Measurements from ENCODE around the gene PSMC2. TPM values are rescaled to one million over a fixed set of nuclear protein-coding genes. Genes with fewer than 3 reads are reported as not detected.

Gene PSMC2
- total RNA-seq, 1 experiment from 2014 or later, result 237 TPM

DNA sequence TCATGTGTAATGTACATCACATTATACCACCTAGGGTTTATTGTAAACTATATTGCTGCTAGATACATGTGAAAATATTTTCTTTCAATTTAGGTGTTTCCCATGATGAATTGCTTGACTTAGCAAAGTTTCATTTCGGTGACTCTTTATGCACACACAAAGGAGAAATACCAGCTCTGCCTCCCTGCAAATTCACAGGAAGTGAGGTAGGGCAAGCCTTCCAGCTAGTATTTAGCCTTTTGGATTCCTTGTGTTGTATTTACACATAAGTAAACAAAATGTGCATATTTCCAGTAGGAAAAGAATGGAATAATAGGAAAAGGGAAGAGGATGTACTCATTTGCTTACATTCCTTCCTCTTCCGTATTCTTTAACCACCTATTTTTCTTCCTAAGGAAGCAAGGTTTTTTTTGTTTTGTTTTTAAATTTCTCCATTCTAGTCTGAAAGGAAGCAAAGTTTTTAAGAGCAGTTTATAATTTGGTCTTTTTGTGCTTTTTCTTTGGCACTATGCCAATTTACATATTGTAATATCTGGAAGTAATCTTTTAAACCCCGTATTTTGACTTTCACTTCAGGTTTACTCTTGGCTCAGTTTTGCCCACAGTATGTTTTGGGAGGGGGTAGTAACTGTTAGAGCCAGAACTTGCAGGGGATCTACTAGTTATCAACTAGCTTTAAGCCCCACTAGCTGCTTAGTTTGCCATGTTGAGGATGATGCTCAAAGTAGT lies 39.8 kb upstream of the PSMC2 start:
- Histone ChIP-seq H4K20me1 (ENCODE audit: low read length) (0 out of 2 replicates have a peak, but pooled peaks cover 4% of the 10 kb centered on the region), H3K9ac (ENCODE audit: low read length) (no peak overlapping the region), H3K4me3 (ENCODE audit: low read length) (no peak overlapping the region), H3K9me2 (replicated peaks; ENCODE audit: low read length) (no peaks in the 10 kb centered on the region), H3K4me2 (ENCODE audit: low read length) (peak overlapping the region; percentile 16), H3K27ac (ENCODE audit: low read length) (peak overlapping the region; percentile 45), H3K79me2 (ENCODE audit: low read length) (peaks cover 3% of the 10 kb centered on the region; the same call in 1 of the 2 replicates), H3K36me3 (ENCODE audit: low read depth, low read length) (peaks cover 60% of the 10 kb centered on the region), H3K9me3 (ENCODE audit: low read length) (no peaks in the 10 kb centered on the region), H3K4me1 (ENCODE audit: insufficient read depth, low read length) (peaks cover 12% of the 10 kb centered on the region), H2AFZ (ENCODE audit: low read length) (no peak overlapping the region), H3K27me3 (ENCODE audit: low read length) (no peaks in the 10 kb centered on the region), H3F3A (ENCODE audit: low read length, unreplicated experiment) (no peaks in the 10 kb centered on the region)
- intact Hi-C loops (cut with micrococcal nuclease), result loop anchor here (5.0 kb wide), 1 partner anchor 40 kb away; the partner anchor contains the start of gene PSMC2
- ChIA-PET POLR2A (ENCODE audit: unreplicated experiment) (no interaction called here), CTCF (interaction anchor here (0.8 kb wide), 1 partner anchor 22 kb away, joined by 3 read pairs; no protein-coding TSS in a partner anchor)
- DNase-seq (peak; percentile 68), ATAC-seq (peak; percentile 95)
- BruUV-seq (replicated peaks), result no TSS peak
- no peak for TF ChIP-seq CTCF (conservative IDR thresholded peaks at IDR 0.05; ENCODE audit: low read depth, low read length)
- no peak for TF ChIP-seq EZH2 (IDR thresholded peaks at IDR 0.05; ENCODE audit: low read length, unreplicated experiment)
- no peak for TF ChIP-seq EZH2phosphoT487 (IDR thresholded peaks at IDR 0.05; ENCODE audit: borderline replicate concordance, low read length)

DNA sequence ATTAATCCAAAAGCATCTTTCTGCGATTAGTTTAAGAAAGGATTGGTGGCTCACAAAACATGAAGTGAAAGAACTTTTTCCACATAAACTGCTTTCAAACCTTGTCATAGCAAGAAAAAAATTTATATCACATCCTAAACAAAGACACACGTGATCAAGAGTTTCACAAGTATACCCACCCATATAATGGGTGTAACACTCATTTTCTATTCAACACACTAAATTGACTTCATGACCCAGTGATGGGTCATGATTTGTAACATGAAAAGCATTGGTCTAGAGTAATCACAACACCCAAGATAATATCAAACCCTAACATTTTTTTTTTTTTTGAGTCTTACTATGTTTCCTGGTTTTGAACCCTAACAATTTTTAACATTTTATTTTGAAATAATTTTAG lies 32.6 kb upstream of the PSMC2 start:
- no peaks in the 10 kb centered on the region for H3K4me1 ChIP-seq (ENCODE audit: insufficient read depth, low read length)
- ATAC-seq, result no peak
- no peak overlapping the region for H3K9ac ChIP-seq (ENCODE audit: low read length)
- no peaks in the 10 kb centered on the region for H4K20me1 ChIP-seq (ENCODE audit: low read length)
- no peaks in the 10 kb centered on the region for H3K79me2 ChIP-seq (ENCODE audit: low read length)
- H2AFZ ChIP-seq (ENCODE audit: low read length), result no peak overlapping the region
- H3K27ac ChIP-seq (ENCODE audit: low read length), result no peak overlapping the region
- no peak for DNase-seq
- no TSS peak for BruUV-seq (replicated peaks)
- CTCF ChIA-PET, result no interaction called here
- POLR2A ChIA-PET (ENCODE audit: unreplicated experiment), result no interaction called here
- no peak for TF ChIP-seq EZH2phosphoT487 (IDR thresholded peaks at IDR 0.05; ENCODE audit: borderline replicate concordance, low read length)
- no peak for TF ChIP-seq EZH2 (IDR thresholded peaks at IDR 0.05; ENCODE audit: low read length, unreplicated experiment)
- no peak for TF ChIP-seq CTCF (conservative IDR thresholded peaks at IDR 0.05; ENCODE audit: low read depth, low read length)
- no peaks in the 10 kb centered on the region for H3K9me2 ChIP-seq (replicated peaks; ENCODE audit: low read length)
- no peaks in the 10 kb centered on the region for H3F3A ChIP-seq (ENCODE audit: low read length, unreplicated experiment)
- H3K4me2 ChIP-seq (ENCODE audit: low read length), result no peak overlapping the region
- intact Hi-C loops (cut with micrococcal nuclease), result loop anchor here (5.0 kb wide), 1 partner anchor 92 kb away; no protein-coding TSS in a partner anchor
- H3K36me3 ChIP-seq (ENCODE audit: low read depth, low read length), result peaks cover 85% of the 10 kb centered on the region
- H3K4me3 ChIP-seq (ENCODE audit: low read length), result no peak overlapping the region
- H3K27me3 ChIP-seq (ENCODE audit: low read length), result no peaks in the 10 kb centered on the region
- no peaks in the 10 kb centered on the region for H3K9me3 ChIP-seq (ENCODE audit: low read length)

- CTCF ChIA-PET, result no interaction called here
- no peak for DNase-seq
These were observed 31.0 kb upstream of the PSMC2 start for GRCh38 chr7:103316380-103316941.

More at GRCh38 chr7:103316380-103316941, 31.0 kb upstream of the PSMC2 start:
- Histone ChIP-seq H3K4me2 (ENCODE audit: low read length) (no peak overlapping the region), H3F3A (ENCODE audit: low read length, unreplicated experiment) (no peaks in the 10 kb centered on the region), H4K20me1 (ENCODE audit: low read length) (no peaks in the 10 kb centered on the region), H2AFZ (ENCODE audit: low read length) (no peak overlapping the region), H3K4me3 (ENCODE audit: low read length) (no peak overlapping the region), H3K36me3 (ENCODE audit: low read depth, low read length) (peaks cover 71% of the 10 kb centered on the region), H3K9ac (ENCODE audit: low read length) (no peak overlapping the region), H3K4me1 (ENCODE audit: insufficient read depth, low read length) (no peaks in the 10 kb centered on the region), H3K27ac (ENCODE audit: low read length) (no peak overlapping the region), H3K79me2 (ENCODE audit: low read length) (no peaks in the 10 kb centered on the region), H3K9me2 (replicated peaks; ENCODE audit: low read length) (no peaks in the 10 kb centered on the region), H3K27me3 (ENCODE audit: low read length) (no peaks in the 10 kb centered on the region), H3K9me3 (ENCODE audit: low read length) (no peaks in the 10 kb centered on the region)
- intact Hi-C loops (cut with micrococcal nuclease), result loop anchor here (5.0 kb wide), 1 partner anchor 91 kb away; no protein-coding TSS in a partner anchor
- POLR2A ChIA-PET (ENCODE audit: unreplicated experiment), result no interaction called here
- TF ChIP-seq EZH2 (IDR thresholded peaks at IDR 0.05; ENCODE audit: low read length, unreplicated experiment) (no peak), EZH2phosphoT487 (IDR thresholded peaks at IDR 0.05; ENCODE audit: borderline replicate concordance, low read length) (no peak), CTCF (conservative IDR thresholded peaks at IDR 0.05; ENCODE audit: low read depth, low read length) (no peak)
- no TSS peak for BruUV-seq (replicated peaks)
- ATAC-seq, result no peak
